HPDE6-E6E7 (cell line): Measurements from ENCODE around the gene CYTH3.
"Not testable (repeated sequence)": the region's sequence is repeated elsewhere in the genome, so short reads cannot be mapped to it uniquely, and the experiment has no call there.

Experiments used
- DNase-seq: peaks from one replicate; pipeline ENCODE4 v3.0.0; 2011; ENCODE audit warnings: missing footprints; ENCODE audit errors: extremely low spot score

The CYTH3 gene, protein sequence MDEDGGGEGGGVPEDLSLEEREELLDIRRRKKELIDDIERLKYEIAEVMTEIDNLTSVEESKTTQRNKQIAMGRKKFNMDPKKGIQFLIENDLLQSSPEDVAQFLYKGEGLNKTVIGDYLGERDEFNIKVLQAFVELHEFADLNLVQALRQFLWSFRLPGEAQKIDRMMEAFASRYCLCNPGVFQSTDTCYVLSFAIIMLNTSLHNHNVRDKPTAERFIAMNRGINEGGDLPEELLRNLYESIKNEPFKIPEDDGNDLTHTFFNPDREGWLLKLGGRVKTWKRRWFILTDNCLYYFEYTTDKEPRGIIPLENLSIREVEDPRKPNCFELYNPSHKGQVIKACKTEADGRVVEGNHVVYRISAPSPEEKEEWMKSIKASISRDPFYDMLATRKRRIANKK

DNA sequence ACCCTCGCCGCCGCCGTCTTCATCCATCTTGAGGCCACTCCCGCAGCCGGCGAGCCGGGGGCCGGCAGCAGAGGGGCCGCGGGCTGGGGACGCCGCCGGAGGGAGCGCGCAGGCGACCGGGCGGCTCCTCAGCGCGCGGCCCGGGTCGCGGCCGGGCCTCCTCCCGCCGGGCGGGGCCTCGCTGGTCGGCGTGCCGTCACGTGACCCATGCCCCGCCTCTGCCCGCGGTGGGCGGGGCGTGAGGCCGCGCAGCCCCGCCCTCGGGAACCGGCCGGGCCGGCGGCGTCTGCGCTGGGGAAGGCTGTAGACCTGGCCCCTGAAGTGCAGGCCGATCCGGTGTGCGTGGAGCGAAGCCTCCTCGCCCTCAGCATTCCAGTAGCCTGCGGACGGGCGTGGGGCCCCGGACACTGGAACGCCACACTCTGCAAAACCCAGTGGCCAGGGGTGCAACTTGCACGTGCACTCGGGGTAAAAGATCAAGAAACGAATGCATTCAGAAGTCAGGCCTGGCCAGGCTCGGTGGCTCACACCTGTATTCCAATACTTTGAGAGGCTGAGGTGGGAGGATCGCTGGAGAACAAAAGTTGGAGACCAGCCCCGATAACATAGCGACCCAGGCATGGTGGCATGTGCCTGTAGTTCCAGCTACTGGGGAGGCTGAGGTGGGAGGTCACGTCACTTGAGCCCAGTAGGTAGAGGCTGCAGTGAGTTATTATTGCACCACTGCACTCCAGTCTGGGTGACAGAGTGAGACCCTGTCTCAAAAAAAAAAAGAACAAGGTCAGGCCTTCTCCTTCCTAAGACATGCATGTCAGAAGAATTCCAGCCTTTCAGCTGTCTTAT, at the start of gene CYTH3:
Gene CYTH3, minus strand, starts transcription at position 144 of the 843 bp plus-strand sequence. Its CDS starts 117 bp downstream, at position 27.
- DNase-seq: peak; percentile 85

DNA sequence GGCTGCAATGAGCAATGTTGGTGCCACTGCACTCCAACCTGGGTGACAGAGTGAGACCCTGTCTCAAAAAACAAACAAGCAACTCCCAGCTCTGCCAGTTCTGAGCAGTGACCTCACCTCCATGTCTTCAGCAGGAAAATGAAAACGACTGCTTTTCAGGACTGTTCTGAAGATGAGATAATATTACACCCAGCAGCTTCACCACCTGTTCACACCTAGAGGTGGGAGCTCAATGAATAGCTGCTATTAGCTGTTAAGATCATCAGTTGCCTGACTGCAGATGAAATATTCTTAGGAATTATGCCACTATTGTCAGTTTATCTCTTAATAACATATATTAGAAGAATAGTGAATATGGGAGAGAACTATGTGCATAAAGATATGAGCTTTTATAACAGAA, 48.4 kb upstream of the CYTH3 start:
- DNase-seq: no peak

DNA sequence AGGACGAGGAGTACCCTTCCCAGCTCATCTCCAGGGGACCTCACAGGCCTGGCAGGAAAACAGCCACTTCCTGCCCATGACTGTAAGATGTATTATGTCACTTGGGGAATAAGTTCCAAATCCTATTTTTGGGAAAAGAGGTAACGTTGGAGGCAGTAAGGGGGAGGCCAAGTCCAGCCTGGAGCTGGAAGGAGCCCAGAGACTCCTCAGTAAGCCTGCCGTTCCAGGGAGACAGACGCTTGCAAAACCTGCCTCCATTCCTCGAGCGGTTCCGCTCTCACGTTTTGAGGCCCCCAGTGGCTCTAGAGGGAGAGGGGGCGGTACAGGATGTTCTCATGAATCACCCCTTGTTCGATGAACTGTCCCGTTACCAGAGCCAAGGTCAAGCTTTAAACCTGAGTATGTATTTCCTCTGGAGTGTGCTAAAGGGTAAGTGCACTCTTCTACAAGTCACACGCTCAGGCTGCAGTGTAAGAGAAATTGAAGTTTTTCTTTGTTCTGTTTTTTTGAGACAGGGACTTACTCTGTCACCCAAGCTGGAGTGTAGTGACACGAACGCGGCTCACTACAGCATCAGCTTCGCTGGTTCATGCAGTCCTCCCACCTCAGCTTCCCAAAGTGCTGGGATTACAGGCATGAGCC, 45.5 kb upstream of the CYTH3 start:
- DNase-seq: no peak

DNA sequence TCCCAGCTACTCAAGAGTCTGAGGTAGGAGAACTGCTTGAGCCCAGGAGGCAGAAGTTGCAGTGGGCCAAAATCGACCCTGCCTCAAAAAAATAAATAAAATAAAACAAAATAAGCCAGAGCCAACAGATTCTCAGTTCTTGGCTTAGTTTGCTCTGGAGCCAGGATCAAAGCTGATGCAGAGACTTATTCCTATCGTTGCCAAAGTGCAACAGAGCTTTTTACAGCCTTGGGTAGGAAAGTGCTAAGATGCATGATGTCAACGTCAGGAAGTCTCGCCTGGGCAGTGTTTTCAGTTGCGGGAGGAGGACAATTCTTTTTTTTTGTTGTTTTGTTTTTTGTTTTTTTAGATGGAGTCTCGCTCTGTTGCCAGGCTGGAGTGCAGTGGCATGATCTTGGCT, 43.8 kb upstream of the CYTH3 start:
- no peak for DNase-seq

DNA sequence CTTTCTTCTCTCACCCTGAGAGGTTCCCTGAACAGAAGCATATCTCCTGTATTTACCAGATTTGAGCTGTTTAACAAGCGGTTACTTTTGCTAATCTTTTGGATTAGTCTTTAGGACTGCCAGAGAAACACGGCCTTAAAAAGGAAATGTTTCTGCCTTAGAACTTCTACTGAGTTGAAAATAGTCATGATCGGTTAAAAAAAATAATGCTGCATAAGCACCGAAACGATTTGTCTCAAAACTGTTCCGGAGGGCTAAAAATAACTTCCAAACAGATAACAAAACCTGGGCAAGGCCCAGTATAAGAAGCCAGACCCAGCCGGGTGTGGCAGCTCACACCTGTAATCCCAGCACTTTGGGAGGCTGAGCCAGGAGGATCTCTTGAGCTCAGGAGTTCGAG, 43.3 kb upstream of the CYTH3 start:
- no peak for DNase-seq

DNA sequence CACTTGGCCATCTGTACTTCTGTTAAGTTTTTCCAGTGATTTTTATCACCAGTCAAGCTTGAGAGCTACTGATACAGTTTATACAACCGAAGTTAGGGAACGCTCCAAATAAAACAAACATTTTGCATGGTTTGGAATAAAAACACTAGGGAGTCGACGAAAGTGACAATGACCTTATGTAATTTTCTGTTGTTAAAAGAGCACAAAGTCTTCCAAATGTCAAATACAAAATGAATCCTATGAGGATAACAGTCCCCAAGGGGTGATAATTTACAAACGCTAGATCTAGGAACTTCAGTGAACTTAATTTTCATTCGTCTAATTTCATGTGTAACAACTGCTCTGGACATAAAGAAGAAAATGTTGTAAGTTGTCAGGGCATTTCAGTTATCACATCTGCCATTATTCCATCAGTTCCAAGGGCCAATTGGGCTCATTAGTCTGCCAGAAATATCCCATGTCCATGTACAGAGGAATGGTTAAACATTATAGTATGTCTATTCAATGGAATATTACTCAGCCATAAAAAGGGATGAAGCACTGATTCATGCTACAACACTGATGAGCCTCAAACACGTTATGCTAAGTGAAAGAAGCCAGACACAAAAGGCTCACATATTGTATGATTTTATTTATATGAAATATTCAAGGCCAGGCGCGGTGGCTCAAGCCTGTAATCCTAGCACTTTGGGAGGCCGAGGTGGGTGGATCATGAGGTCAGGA, 38.0 kb upstream of the CYTH3 start:
- no peak for DNase-seq

DNA sequence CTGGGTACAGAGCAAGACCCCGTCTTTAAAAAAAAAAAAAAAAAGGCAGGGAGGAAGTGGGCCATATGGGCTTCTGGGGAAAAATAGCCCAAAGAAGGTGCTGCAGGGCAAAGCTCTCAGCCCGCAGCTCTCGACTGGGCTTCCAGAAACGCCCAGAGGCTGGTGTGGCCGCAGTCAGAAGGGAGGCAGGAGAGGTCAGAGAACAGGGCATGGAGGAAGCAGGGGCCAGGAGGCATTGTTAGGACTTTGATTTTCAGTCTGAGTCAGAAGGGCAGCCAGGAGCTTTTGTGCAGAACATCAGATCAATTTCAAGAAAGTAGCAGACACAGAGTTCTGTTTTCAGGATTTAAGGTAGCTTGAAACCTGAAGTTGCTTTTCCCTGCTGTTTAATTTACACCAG, 35.3 kb upstream of the CYTH3 start:
- DNase-seq: no peak

DNA sequence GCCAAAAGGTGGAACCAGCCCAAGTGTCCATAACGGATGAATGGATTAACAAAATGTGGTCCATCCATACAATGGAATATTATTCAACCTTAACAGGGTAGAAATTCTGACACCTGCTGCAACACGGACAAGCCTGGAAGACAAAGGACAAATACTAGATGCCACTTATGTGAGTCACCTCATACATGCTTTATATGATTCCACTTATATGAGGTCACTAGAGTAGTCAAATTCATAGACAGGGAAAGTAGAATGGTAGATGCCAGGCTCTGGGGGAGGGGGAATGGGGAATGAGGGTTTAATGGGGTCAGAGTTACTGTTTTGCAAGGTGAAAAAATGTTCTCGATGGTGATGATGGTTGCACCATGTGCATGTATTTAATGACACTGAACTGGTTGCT, 34.0 kb upstream of the CYTH3 start:
- DNase-seq: peak; percentile 47

DNA sequence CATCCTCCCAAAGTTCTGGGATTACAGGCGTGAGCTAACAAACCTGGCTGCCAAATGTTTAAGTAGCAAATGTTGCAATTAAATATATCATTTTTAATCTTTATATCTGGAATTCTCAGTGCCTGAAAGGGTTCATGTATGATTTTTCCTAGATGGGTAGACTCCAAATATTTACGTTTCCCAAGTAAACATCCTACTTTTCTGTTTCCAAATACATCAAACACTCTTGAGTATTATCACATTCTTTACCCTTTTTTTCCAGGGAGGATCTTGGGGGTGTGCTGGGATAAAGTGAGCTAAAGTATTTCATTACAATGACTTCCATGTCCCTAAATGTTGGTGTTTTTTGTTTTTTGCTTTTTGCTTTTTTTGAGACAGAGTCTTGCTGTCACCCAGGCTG, 32.9 kb upstream of the CYTH3 start:
- no peak for DNase-seq

DNA sequence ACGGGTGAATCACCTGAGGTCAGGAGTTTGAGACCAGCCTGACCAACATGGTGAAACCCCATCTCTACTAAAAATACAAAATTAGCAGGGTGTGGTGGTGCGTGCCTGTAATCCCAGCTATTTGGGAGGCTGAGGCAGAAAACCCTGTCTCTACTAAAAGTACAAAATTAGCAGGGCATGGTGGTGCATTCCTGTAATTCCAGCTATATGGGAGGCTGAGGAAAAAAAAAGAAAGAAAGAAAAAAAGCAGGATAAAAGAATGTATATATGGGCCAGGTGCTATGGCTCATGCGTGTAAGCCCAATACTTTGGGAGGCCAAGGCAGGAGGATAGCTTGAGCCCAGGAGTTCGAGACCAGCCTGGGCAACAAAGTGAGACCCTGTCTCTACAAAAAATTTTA, 29.0 kb upstream of the CYTH3 start:
- DNase-seq: not testable (repeated sequence)

DNA sequence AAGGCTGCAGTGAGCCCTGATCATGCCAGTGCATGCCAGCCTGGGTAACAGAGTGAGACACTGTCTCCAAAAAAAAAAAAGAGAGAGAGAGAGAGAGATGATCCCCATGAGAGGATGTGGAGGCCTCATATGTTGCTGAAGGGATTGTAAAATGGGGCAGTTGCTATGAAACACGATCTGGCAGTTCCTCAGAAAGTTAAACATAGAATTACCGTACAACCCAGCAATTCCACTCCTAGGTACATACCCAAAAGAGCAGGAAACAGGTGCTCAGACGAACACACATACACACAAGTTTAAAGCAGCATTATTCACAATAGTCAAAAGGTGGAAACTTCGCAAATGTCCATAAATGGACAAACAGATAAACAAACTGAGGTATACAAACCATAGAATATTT, 27.4 kb upstream of the CYTH3 start:
- no peak for DNase-seq

DNA sequence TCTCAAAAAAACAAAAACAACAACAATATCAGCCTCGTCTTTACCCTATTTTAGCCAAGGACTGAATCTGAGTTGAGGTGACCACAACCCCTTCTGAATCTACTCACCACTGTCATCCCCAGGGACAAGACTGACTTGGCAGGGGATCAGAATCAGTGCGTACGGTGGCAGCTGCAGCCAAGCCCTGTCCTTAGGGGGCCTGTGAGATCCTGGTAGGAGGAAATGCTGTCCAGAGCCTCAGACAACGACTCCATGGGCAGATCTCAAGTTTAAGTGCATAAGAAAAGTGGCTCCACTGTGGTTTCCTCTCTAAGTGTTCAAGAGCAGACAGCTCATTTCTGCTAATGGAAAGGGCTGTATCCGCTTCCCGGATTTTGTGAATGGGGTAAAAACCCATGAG, 22.4 kb upstream of the CYTH3 start:
- DNase-seq: no peak

DNA sequence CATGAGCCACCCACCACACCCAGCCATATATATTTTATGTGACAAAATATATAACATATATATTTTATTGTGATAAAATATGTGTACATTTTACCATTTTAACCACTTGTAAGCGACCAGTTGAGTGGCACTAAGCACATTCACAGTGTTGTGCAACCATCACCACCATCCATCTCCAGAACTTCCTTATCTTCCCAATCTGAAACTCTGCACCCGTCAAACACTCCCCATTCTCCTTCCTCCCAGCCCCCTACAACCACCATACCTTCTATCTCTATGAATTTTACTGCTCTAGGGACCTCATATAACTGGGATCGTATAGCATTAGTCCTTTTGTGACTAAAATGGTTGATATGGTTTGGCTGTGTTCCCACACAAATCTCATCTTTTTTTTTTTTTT, 20.8 kb upstream of the CYTH3 start:
- DNase-seq: no peak

DNA sequence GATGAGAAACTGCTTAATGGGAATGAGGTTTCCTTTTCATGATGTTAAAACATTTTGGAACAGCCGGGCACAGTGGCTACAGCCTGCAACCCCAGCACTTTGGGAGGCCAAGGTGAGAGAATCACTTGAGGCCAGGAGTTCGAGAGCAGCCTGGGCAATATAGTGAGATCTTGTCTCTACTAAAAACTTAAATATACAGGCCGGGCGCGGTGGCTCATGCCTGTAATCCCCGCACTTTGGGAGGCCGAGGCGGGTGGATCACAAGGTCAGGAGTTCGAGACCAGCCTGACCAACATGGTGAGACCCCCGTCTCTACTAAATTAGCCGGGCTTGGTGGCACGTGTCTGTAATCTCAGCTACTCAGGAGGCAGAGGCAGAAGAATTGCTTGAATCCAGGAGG, 19.5 kb upstream of the CYTH3 start:
- DNase-seq: not testable (repeated sequence)

DNA sequence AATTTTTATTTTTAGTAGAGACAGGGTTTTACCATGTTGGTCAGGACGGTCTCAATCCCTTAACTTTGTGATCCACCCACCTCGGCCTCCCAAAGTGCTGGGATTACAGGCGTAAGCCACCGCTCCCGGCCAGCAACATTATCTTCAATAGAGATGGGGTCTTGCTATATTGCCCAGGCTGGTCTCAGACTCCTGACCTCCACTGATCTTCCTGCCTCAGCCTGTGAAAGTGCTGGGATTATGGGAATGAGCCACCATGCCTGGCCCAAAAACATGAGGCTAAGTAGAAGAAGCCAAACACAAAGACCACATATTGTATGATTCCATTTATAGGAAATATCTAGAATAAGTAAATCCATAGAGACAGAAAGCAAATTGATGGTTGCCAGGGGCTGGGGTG, 19.1 kb upstream of the CYTH3 start:
- no peak for DNase-seq

DNA sequence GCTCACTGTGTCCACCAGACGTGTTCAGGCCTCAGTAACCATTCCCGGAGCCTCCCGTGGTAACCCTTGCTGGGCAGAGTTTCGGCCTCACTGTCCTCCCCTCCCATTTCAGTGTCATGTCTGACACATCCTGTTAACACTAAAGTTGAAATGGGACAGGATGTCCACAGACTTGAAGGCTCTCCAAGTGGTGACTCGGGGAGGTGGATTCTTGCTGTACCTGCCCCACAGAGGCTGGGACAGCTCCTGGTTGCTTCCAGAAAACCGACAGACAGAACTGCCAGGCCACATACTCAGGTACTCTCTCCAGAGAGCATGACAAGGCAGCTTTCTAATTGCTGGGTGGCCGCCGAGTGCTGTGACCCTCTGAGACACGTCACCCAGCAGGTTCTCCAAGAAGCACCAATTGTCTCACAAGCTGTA, 17.9 kb upstream of the CYTH3 start:
- no peak for DNase-seq

DNA sequence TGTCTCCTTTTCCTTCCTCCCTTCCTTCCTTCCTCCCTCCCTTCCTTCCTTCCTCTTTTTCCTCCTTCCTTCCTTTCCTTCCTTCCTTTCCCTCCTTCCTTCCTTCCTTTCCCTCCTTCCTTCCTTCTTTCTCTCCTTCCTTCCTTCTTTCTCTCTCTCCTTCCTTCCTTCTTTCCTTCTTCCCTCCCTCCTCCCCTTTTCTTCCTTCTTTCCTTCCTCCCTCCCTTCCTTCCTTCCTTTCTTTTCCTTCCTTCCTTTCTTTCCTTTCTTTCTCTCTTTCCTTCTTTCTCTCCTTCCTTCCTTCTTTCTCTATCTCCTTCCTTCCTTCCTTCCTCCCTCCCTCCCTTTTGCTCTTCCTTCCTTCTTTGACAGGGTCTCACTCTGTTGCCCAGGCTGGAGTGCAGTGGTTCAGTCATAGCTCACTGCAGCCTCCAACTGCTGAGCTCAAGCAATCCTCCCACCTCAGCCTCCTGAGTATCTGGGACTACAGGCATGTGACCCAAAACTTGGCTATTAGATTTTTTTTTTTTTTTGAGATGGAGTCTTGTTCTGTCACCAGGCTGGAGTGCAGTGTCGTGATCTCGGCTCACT, 15.9 kb upstream of the CYTH3 start:
- DNase-seq: no peak

DNA sequence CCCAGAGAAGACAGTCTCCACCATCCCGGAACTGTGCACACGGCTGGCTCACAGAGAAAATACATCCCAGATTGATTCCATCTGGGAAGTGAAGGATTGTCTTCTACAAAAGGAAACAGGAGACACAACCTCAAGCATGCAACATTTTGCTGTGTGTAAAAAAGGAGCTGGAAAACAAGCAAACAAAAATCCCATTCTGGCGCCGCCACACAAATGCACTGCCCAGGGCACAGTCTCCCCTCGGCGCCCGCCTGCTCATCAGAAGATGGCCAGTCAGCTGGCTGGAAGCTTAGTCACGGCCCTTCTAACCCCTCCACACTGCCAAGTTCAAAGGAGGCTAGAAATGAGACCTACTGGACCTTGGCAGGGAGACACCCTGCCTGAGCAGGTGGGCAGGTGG, 14.1 kb upstream of the CYTH3 start:
- DNase-seq: no peak

DNA sequence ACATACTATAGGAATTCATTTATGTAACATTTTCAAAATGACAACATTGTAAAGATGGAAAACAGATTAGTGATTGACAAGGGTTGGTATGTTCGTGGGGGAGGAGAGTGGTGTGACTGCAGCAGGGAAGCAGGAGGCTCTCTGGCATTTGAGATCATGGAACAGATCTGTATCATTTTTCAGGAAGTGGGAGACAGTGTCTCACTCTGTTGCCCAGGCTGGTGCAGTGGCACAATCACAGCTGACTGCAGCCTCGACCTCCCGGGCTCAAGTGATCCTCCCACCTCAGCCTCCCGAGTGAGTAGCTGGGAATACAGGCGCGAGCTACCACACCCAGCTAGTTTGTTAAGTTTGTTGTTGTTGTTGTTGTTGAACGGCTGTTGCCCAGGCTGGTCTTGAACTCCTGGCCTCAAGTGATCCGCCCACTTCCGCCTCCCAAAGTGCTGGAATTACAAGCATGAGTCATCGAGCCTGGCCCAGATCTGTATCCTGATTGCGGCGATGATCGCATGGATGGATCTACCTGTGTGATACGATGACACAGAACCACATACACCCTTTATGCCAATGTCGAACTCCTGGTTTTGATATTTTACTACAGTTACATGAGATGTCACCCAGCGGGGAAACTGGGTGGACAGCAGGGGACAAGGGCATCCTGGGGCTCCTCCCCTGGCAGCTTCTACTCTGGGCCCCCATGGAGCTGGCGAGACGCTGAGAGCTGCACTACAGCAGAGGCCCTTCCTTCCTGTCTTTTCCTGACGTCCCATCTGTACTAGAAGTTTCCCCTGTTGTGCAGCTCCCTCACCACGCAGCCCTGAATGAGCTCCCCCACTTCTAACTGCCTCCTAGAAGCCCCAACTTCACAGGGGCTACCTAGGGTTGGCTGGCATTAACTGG, 12.3 kb upstream of the CYTH3 start:
- DNase-seq: no peak

DNA sequence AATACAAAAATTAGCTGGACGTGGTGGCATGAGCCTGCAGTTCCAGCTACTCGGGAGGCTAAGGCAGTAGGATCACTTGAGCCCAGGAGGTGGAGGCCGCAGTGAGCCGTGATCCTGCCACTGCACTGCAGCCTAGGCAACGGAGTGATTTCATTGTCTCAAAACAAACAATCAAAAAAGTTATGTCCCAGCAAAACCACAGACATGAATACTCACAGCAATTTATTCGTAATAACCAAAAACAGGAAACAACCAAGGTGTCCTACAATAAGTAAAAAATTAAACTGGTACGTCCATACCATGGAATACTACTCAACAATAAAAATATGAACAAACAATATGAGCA, 11.6 kb upstream of the CYTH3 start:
- DNase-seq: no peak
